ENCODE measurements around the gene SLITRK5.

The SLITRK5 gene

DNA sequence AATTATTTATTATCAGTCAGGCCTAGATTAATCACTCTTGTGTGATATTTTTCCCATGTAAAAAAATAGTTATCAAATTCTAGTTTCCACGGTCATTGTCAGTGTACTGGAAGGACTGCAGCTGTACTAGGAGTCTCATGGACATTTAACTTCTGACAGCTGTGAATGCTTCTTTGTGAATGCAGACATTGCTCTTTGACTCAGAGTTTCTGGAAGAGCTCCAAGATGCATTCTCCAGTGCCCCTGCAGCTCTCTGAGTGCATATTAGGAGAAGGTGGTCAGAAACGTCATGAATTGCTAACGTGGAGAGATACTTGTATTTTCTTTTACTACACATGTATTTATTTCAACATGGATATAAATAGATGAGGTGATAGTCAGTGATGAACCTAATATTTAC, 9.7 kb upstream of the SLITRK5 start:
- Histone ChIP-seq H3K27ac (ENCODE audit: low read depth, low read length, poor library complexity, severe bottlenecking) (no peak overlapping the region), H4K20me1 (ENCODE audit: insufficient read depth, low read length) (no peaks in the 10 kb centered on the region), H3K4me3 (ENCODE audit: low read depth, low read length, poor library complexity, severe bottlenecking) (no peak overlapping the region), H3K9ac (ENCODE audit: low read length) (no peak overlapping the region), H3K4me1 (ENCODE audit: insufficient read depth, low read length, severe bottlenecking) (no peaks in the 10 kb centered on the region), H2AFZ (ENCODE audit: low read length) (no peak overlapping the region), H3K27me3 (ENCODE audit: insufficient read depth, low read length) (no peaks in the 10 kb centered on the region), H3K36me3 (ENCODE audit: insufficient read depth, low read length) (no peaks in the 10 kb centered on the region), H3K79me2 (ENCODE audit: insufficient read depth, low read length) (no peaks in the 10 kb centered on the region), H3K9me2 (ENCODE audit: low read depth, low read length) (no peaks in the 10 kb centered on the region), H3F3A (ENCODE audit: insufficient read depth, low read length) (no peaks in the 10 kb centered on the region), H3K9me3 (ENCODE audit: low read length) (no peaks in the 10 kb centered on the region), H3K4me2 (ENCODE audit: low read length) (no peak overlapping the region)
- no peak for TF ChIP-seq EZH2 (IDR thresholded peaks at IDR 0.05; ENCODE audit: borderline replicate concordance, low read length)
- TF ChIP-seq, protein P1, sequence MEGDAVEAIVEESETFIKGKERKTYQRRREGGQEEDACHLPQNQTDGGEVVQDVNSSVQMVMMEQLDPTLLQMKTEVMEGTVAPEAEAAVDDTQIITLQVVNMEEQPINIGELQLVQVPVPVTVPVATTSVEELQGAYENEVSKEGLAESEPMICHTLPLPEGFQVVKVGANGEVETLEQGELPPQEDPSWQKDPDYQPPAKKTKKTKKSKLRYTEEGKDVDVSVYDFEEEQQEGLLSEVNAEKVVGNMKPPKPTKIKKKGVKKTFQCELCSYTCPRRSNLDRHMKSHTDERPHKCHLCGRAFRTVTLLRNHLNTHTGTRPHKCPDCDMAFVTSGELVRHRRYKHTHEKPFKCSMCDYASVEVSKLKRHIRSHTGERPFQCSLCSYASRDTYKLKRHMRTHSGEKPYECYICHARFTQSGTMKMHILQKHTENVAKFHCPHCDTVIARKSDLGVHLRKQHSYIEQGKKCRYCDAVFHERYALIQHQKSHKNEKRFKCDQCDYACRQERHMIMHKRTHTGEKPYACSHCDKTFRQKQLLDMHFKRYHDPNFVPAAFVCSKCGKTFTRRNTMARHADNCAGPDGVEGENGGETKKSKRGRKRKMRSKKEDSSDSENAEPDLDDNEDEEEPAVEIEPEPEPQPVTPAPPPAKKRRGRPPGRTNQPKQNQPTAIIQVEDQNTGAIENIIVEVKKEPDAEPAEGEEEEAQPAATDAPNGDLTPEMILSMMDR (IDR thresholded peaks at IDR 0.05; ENCODE audit: low read length) = no peak

- Histone ChIP-seq H3K27ac (ENCODE audit: low read depth, low read length, poor library complexity, severe bottlenecking) (no peak overlapping the region), H2AFZ (ENCODE audit: low read length) (no peak overlapping the region)
Observed at GRCh38 chr13:87666831-87667230, 4.3 kb upstream of the SLITRK5 start.

GRCh38 chr13:87667686-87668085, 3.5 kb upstream of the SLITRK5 start:
- Histone ChIP-seq H2AFZ (ENCODE audit: low read length) (no peak overlapping the region), H3K27ac (ENCODE audit: low read depth, low read length, poor library complexity, severe bottlenecking) (no peak overlapping the region)

More at GRCh38 chr13:87666831-87667230, 4.3 kb upstream of the SLITRK5 start:
- no peaks in the 10 kb centered on the region for H3K9me2 ChIP-seq (ENCODE audit: low read depth, low read length)
- H3K4me2 ChIP-seq (ENCODE audit: low read length) = no peak overlapping the region
- no peaks in the 10 kb centered on the region for H3F3A ChIP-seq (ENCODE audit: insufficient read depth, low read length)
- H3K4me3 ChIP-seq (ENCODE audit: low read depth, low read length, poor library complexity, severe bottlenecking) = no peak overlapping the region
- no peaks in the 10 kb centered on the region for H3K79me2 ChIP-seq (ENCODE audit: insufficient read depth, low read length)
- TF ChIP-seq, protein P1 (IDR thresholded peaks at IDR 0.05; ENCODE audit: low read length) = no peak
- TF ChIP-seq EZH2 (IDR thresholded peaks at IDR 0.05; ENCODE audit: borderline replicate concordance, low read length) = no peak
- no peaks in the 10 kb centered on the region for H3K4me1 ChIP-seq (ENCODE audit: insufficient read depth, low read length, severe bottlenecking)
- no peaks in the 10 kb centered on the region for H3K27me3 ChIP-seq (ENCODE audit: insufficient read depth, low read length)
- no peaks in the 10 kb centered on the region for H3K9me3 ChIP-seq (ENCODE audit: low read length)
- no peaks in the 10 kb centered on the region for H3K36me3 ChIP-seq (ENCODE audit: insufficient read depth, low read length)
- no peak overlapping the region for H3K9ac ChIP-seq (ENCODE audit: low read length)
- no peaks in the 10 kb centered on the region for H4K20me1 ChIP-seq (ENCODE audit: insufficient read depth, low read length)

More at GRCh38 chr13:87667686-87668085, 3.5 kb upstream of the SLITRK5 start:
- no peak overlapping the region for H3K4me2 ChIP-seq (ENCODE audit: low read length)
- no peak overlapping the region for H3K9ac ChIP-seq (ENCODE audit: low read length)
- no peak for TF ChIP-seq EZH2 (IDR thresholded peaks at IDR 0.05; ENCODE audit: borderline replicate concordance, low read length)
- TF ChIP-seq, protein P1 (IDR thresholded peaks at IDR 0.05; ENCODE audit: low read length) = no peak
- H3K9me3 ChIP-seq (ENCODE audit: low read length) = no peaks in the 10 kb centered on the region
- no peaks in the 10 kb centered on the region for H3K36me3 ChIP-seq (ENCODE audit: insufficient read depth, low read length)
- H3K79me2 ChIP-seq (ENCODE audit: insufficient read depth, low read length) = no peaks in the 10 kb centered on the region
- H3K9me2 ChIP-seq (ENCODE audit: low read depth, low read length) = no peaks in the 10 kb centered on the region
- H3F3A ChIP-seq (ENCODE audit: insufficient read depth, low read length) = no peaks in the 10 kb centered on the region
- no peak overlapping the region for H3K4me3 ChIP-seq (ENCODE audit: low read depth, low read length, poor library complexity, severe bottlenecking)
- H3K4me1 ChIP-seq (ENCODE audit: insufficient read depth, low read length, severe bottlenecking) = no peaks in the 10 kb centered on the region
- H3K27me3 ChIP-seq (ENCODE audit: insufficient read depth, low read length) = no peaks in the 10 kb centered on the region
- H4K20me1 ChIP-seq (ENCODE audit: insufficient read depth, low read length) = no peaks in the 10 kb centered on the region
